AG04449 (cell line): ENCODE results near the gene GANAB.

Experiments used
- CTCF ChIA-PET: fragments of 350-600 bp; formaldehyde crosslinking; extraction: SDS; loops from one replicate; lab custom pipeline; 2021; ENCODE audit warnings: antibody characterized with exemption; lab: Yijun Ruan, JAX
- POLR2A ChIA-PET: fragments of 400-600, 350-600 bp; formaldehyde crosslinking; extraction: SDS; loops from one replicate; lab custom pipeline; 2020; ENCODE audit warnings: antibody characterized with exemption, inconsistent platforms; lab: Yijun Ruan, JAX
- DNase-seq: peaks from one replicate; pipeline ENCODE4 v3.0.0-alpha.2; 2010; ENCODE audit warnings: low read depth, low spot score
- H3K4me3 ChIP-seq: 2 replicates; pipeline ENCODE4 v1.5.1; 2011; ENCODE audit warnings: low read depth, mild to moderate bottlenecking, control low read depth, low read length
- TF ChIP-seq, protein P1 (sequence below): IDR thresholded peaks from one replicate; pipeline ENCODE4 v1.5.1; 2011; ENCODE audit warnings: mild to moderate bottlenecking, moderate library complexity, low read length, control low read depth, inconsistent platforms; ENCODE audit not compliant: insufficient read depth; ENCODE audit errors: missing control alignments

Gene GANAB

DNA sequence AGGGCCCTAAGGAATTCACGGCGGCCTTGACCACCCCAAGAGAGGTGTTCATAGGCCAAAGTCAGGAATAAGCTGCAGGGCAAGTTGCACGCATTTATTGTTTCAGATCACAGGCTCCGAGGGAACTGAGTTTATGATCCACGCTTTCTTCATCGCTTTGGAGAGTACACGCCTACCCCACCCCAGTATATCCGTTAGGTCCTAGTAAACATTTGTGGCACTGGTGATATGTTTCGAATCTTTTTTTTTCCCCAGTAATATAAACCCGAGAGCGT is 805 bp downstream of the GANAB start:
- ChIA-PET POLR2A (interaction anchor here (0.6 to 3.5 kb wide), 6 partner anchors 13 to 195 kb away, joined by 3 to 46 read pairs (median 4); partner anchors contain the start of genes C11orf98, CSKMT, LRRN4CL and TUT1), CTCF (interaction anchor here (1.0 to 2.7 kb wide), 7 partner anchors 11 to 251 kb away, joined by 3 to 11 read pairs (median 4); partner anchors contain the start of genes C11orf98 and CSKMT)
- no peak for DNase-seq
- H3K4me3 ChIP-seq, result peak overlapping the region; percentile 91
- TF ChIP-seq, protein P1, sequence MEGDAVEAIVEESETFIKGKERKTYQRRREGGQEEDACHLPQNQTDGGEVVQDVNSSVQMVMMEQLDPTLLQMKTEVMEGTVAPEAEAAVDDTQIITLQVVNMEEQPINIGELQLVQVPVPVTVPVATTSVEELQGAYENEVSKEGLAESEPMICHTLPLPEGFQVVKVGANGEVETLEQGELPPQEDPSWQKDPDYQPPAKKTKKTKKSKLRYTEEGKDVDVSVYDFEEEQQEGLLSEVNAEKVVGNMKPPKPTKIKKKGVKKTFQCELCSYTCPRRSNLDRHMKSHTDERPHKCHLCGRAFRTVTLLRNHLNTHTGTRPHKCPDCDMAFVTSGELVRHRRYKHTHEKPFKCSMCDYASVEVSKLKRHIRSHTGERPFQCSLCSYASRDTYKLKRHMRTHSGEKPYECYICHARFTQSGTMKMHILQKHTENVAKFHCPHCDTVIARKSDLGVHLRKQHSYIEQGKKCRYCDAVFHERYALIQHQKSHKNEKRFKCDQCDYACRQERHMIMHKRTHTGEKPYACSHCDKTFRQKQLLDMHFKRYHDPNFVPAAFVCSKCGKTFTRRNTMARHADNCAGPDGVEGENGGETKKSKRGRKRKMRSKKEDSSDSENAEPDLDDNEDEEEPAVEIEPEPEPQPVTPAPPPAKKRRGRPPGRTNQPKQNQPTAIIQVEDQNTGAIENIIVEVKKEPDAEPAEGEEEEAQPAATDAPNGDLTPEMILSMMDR, result no peak

DNA sequence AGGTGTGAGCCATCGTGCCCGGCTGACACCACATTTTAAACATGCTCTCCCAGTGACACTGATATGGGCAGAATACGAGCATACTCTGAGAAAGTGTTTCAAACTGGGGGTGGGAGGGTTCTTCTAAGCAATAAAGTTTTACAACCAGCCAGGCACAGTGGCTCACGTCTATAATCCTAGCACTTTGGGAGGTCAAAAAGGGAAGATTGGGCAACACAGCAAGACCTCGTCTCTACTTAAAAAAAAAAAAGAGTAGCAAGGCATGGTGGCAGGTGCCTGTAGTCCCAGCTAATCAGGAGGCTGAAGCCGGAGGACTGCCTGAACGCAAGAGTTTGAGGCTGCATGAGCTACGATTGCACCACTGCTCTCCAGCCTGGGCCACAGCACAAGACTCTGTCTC is 2.2 kb downstream of the GANAB start:
- ChIA-PET POLR2A (interaction anchor here (1.5 to 3.5 kb wide), 3 partner anchors 9 to 23 kb away, joined by 6 to 46 read pairs (median 6); partner anchors contain the start of genes B3GAT3, C11orf98, CSKMT and INTS5), CTCF (interaction anchor here (1.4 to 2.7 kb wide), 2 partner anchors 9 to 16 kb away, joined by 4 to 11 read pairs; no protein-coding TSS in a partner anchor)
- no peak for DNase-seq
- H3K4me3 ChIP-seq, result no peak overlapping the region
- TF ChIP-seq, protein P1, result no peak

DNA sequence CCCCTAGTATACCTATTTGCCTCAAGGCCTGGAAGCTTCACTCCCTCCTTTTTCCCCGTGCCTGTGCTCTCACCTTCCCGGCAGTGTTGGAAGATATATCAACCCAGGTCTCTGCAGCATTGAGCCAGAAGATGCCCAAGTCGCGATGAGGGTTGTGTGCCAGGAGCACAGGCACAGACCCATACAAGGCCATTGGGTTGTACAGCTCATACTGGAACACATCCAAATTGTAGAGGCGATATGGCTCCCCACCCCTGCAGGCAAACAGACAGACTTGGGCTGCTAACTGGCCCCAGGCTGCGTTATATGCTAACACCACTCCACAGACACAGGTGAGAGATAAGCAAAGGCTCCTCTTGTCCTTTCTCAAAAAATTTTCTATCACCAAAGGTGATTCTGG is 13.9 kb downstream of the GANAB start:
- DNase-seq, result no peak
- POLR2A ChIA-PET, result interaction anchor here (0.5 to 0.7 kb wide), 2 partner anchors 20 kb away, joined by 3 read pairs; partner anchors contain the start of gene INTS5
- no peak overlapping the region for H3K4me3 ChIP-seq
- CTCF ChIA-PET, result interaction anchor here (0.9 to 1.2 kb wide), 2 partner anchors 9 to 10 kb away, joined by 3 to 5 read pairs; no protein-coding TSS in a partner anchor
- TF ChIP-seq, protein P1, result no peak

DNA sequence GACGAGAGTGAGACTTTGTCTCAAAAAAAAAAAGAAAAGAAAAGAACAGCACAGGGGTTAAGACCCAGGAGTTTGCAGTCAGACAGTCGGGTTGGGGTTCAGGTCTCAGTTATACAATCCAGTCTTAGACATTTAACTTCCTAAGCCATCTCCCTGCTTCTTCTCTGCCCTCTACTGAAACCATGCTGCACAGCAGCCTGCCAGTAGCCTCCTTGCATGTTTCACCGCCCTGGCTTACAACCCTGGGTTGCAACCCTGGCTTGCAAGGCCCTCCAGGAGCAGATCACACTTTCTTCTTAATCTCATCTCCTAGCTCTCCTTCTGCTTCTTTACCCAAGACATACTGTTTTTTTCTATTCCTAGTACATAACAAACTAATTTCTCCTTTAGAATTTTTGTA is 18.7 kb downstream of the GANAB start:
- CTCF ChIA-PET, result interaction anchor here (1.0 to 1.5 kb wide), 2 partner anchors 17 to 34 kb away, joined by 3 to 4 read pairs; no protein-coding TSS in a partner anchor
- H3K4me3 ChIP-seq, result no peak overlapping the region
- DNase-seq, result no peak
- POLR2A ChIA-PET, result interaction anchor here (1.0 kb wide), 1 partner anchor 36 kb away, joined by 3 read pairs; the partner anchor contains the start of gene TUT1
- TF ChIP-seq, protein P1, result no peak

DNA sequence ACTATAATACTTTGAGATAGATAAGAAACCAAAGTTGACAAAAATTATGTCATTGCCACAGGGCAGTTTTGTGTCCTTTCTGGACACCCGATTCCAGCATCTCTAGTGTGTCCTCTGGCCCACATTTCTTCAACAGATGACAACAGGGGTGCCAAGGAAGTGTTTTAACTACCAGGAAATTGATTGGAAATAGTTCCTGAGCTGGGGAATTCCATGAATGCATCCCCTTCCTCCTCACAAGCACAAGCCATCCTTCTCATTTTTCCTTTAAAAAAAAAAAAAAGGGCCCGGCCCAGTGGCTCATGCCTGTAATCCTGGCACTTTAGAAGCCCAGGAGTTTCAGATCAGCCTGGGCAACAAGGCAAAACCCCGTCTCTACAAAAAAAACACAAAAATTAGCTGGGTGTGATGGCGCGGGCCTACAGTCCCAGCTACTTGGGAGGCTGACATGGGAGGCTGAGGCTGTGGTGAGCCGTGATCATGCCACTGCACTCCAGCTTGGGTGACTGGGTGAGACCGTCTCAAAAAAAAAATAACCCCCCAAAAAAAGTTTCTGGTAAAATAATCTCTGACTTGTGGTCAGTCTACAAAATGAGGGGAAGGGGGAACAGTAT is 23.8 kb downstream of the GANAB start:
- H3K4me3 ChIP-seq, result peak overlapping the region; percentile 39; the same call in 1 of the 2 replicates
- DNase-seq, result no peak
- ChIA-PET POLR2A (interaction anchor here (0.7 to 2.5 kb wide), 12 partner anchors 10 to 85 kb away, joined by 3 to 16 read pairs (median 6); partner anchors contain the start of genes AHNAK, BSCL2, C11orf98 and CSKMT), CTCF (interaction anchor here (1.0 to 6.2 kb wide), 6 partner anchors 9 to 31 kb away, joined by 3 to 49 read pairs (median 5); partner anchors contain the start of genes EML3, ROM1 and TUT1)
- TF ChIP-seq, protein P1, result no peak
